GM23338 (cell line): ENCODE results near the gene CADPS2. TPM values are rescaled to one million over a fixed set of nuclear protein-coding genes. Genes with fewer than 3 reads are reported as not detected.

Experiments used
- ATAC-seq: fragments of 200-7000 bp; cut with Tn5 transposase; 3 replicates; pipeline ENCODE4 v1.9.1; 2020
- DNase-seq: peaks from one replicate; pipeline ENCODE4 v3.0.0-alpha.2; 2015; ENCODE audit warnings: low spot score
- H2AFZ ChIP-seq: fragments of 200-600 bp; sonication (generic); 2 replicates; pipeline ENCODE4 v1.8.0; 2016; ENCODE audit warnings: antibody characterized with exemption, mild to moderate bottlenecking, moderate library complexity
- H3F3A ChIP-seq: fragments of 200-600 bp; sonication (generic); replicated peaks from 2 replicates; pipeline ENCODE4 v1.8.0; 2017; ENCODE audit warnings: antibody characterized with exemption, mixed run types, low read depth
- H3K27ac ChIP-seq: fragments of 200-600 bp; sonication (generic); 2 replicates; pipeline ENCODE4 v1.6.1; 2016; ENCODE audit warnings: low read depth
- H3K27me3 ChIP-seq: fragments of 200-600 bp; sonication (generic); 2 replicates; pipeline ENCODE4 v1.8.0; 2016; ENCODE audit warnings: mild to moderate bottlenecking, mixed run types, moderate library complexity; ENCODE audit not compliant: insufficient read depth
- H3K36me3 ChIP-seq: fragments of 200-600 bp; sonication (generic); 2 replicates; pipeline ENCODE4 v1.8.0; 2016; ENCODE audit warnings: mild to moderate bottlenecking; ENCODE audit not compliant: insufficient read depth
- H3K4me1 ChIP-seq: fragments of 200-600 bp; sonication (generic); 2 replicates; pipeline ENCODE4 v1.8.0; 2016; ENCODE audit warnings: mild to moderate bottlenecking, moderate library complexity; ENCODE audit not compliant: insufficient read depth
- H3K4me2 ChIP-seq: fragments of 200-600 bp; sonication (generic); 2 replicates; pipeline ENCODE4 v1.7.1; 2017; ENCODE audit warnings: mixed run types
- H3K4me3 ChIP-seq: fragments of 200-600 bp; sonication (generic); 2 replicates; pipeline ENCODE4 v1.6.1; 2016; ENCODE audit warnings: mixed run types
- H3K79me2 ChIP-seq: fragments of 200-600 bp; sonication (generic); replicated peaks from 2 replicates; pipeline ENCODE4 v1.8.0; 2017; ENCODE audit warnings: mild to moderate bottlenecking; ENCODE audit not compliant: insufficient read depth
- H3K9me2 ChIP-seq: fragments of 200-600 bp; sonication (generic); 2 replicates; pipeline ENCODE4 v1.8.0; 2017; ENCODE audit not compliant: insufficient read depth
- H4K20me1 ChIP-seq: fragments of 200-600 bp; sonication (generic); replicated peaks from 2 replicates; pipeline ENCODE4 v1.8.0; 2017; ENCODE audit warnings: mild to moderate bottlenecking; ENCODE audit not compliant: insufficient read depth
- H3K27ac Mint-ChIP-seq: 2 replicates; pipeline ENCODE4 v1.8.0; 2020; ENCODE audit warnings: inconsistent platforms, mild to moderate bottlenecking, moderate library complexity, mixed read lengths
- H3K27me3 Mint-ChIP-seq: 3 replicates; pipeline ENCODE4 v1.8.0; 2022; ENCODE audit warnings: low read depth, mild to moderate bottlenecking, moderate library complexity, mixed read lengths, inconsistent platforms; ENCODE audit not compliant: insufficient read depth, poor library complexity
- H3K36me3 Mint-ChIP-seq: 3 replicates; pipeline ENCODE4 v1.8.0; 2021; ENCODE audit warnings: low read depth, mild to moderate bottlenecking, inconsistent platforms, moderate library complexity, mixed read lengths
- H3K4me1 Mint-ChIP-seq: 3 replicates; pipeline ENCODE4 v1.8.0; 2020; ENCODE audit warnings: mild to moderate bottlenecking, inconsistent platforms, mixed read lengths
- H3K4me3 Mint-ChIP-seq: 3 replicates; pipeline ENCODE4 v1.8.0; 2021; ENCODE audit warnings: moderate library complexity, mild to moderate bottlenecking, inconsistent platforms, mixed read lengths
- H3K9me3 Mint-ChIP-seq: 3 replicates; pipeline ENCODE4 v1.8.0; 2020; ENCODE audit warnings: moderate library complexity, mild to moderate bottlenecking, inconsistent platforms, mixed read lengths
- CREB1 ChIP-seq: fragments of 250-450 bp; sonication (Bioruptor Pico); IDR thresholded peaks from 2 replicates; pipeline ENCODE4 v1.5.0; 2020; ENCODE audit warnings: low read depth, mild to moderate bottlenecking, moderate library complexity
- CTCF ChIP-seq, 2 experiments: fragments of 200-600 bp in 1 of 2; sonication (generic) in 1 of 2; conservative IDR thresholded peaks; 2 replicates each; pipeline versions ENCODE4 v1.5.1 to v1.6.1; 2016 to 2017; ENCODE audit warnings: antibody characterized with exemption in 2 of 2, low read depth in 2 of 2, mild to moderate bottlenecking in 2 of 2, moderate library complexity in 1 of 2
- ETS1 ChIP-seq: IDR thresholded peaks from 2 replicates; pipeline ENCODE4 v1.6.1; 2016; ENCODE audit warnings: antibody characterized with exemption
- EZH2 ChIP-seq: fragments of 200-600 bp; sonication (generic); IDR thresholded peaks from one replicate; pipeline ENCODE4 v1.8.0; 2017; ENCODE audit warnings: antibody characterized with exemption, mild to moderate bottlenecking, low read depth; ENCODE audit not compliant: unreplicated experiment
- EZH2phosphoT487 ChIP-seq: fragments of 200-600 bp; sonication (generic); IDR thresholded peaks from one replicate; pipeline ENCODE4 v1.8.1; 2018; ENCODE audit warnings: antibody characterized with exemption; ENCODE audit not compliant: unreplicated experiment
- JUNB ChIP-seq: IDR thresholded peaks from one replicate; pipeline ENCODE4 v1.6.1; 2016; ENCODE audit warnings: antibody characterized with exemption; ENCODE audit not compliant: unreplicated experiment
- NANOG ChIP-seq: IDR thresholded peaks from 2 replicates; pipeline ENCODE4 v1.6.1; 2016; ENCODE audit warnings: antibody characterized with exemption, borderline replicate concordance
- POLR2AphosphoS5 ChIP-seq: IDR thresholded peaks from 2 replicates; pipeline ENCODE4 v1.6.1; 2016; ENCODE audit warnings: antibody characterized with exemption, low read depth
- REST ChIP-seq: IDR thresholded peaks from one replicate; pipeline ENCODE4 v1.6.1; 2018; ENCODE audit warnings: antibody characterized with exemption; ENCODE audit not compliant: unreplicated experiment
- STAT1 ChIP-seq: IDR thresholded peaks from one replicate; pipeline ENCODE4 v1.6.1; 2016; ENCODE audit warnings: antibody characterized with exemption; ENCODE audit not compliant: unreplicated experiment
- ZNF114 ChIP-seq: fragments of 250-450 bp; sonication (Bioruptor Pico); IDR thresholded peaks from 2 replicates; pipeline ENCODE4 v1.5.0; 2020; ENCODE audit warnings: mild to moderate bottlenecking, moderate library complexity
- ZNF331 ChIP-seq: fragments of 250-450 bp; sonication (Bioruptor Pico); IDR thresholded peaks from 2 replicates; pipeline ENCODE4 v1.5.0; 2020; ENCODE audit warnings: low read depth, mild to moderate bottlenecking, moderate library complexity
- ZNF462 ChIP-seq: fragments of 250-450 bp; sonication (Bioruptor Pico); IDR thresholded peaks from 2 replicates; pipeline ENCODE4 v1.5.0; 2020; ENCODE audit warnings: mild to moderate bottlenecking, moderate library complexity
- polyA plus RNA-seq: library from polyadenylated mRNA; unstranded; fragments of >200 nt; fragmentation: Nextera tagmentation; extraction: Ambion mirVana; gene quantifications from 2 replicates; pipeline ENCODE4 v1.2.1, GENCODE V29; 2016
- total RNA-seq: library from RNA; depleted of rRNA; stranded (reverse); fragments of >200 nt; shearing (Covaris generic); gene quantifications from 2 replicates; pipeline ENCODE4 v1.2.3, GENCODE V29; 2014

CADPS2 gene
- total and polyA plus RNA-seq, 2 experiments from 2014 or later: 16.3 to 36.9 TPM

GRCh38 chr7:122465296-122465695 lies 421.0 kb downstream of the CADPS2 start:
- H3K9me3 Mint-ChIP-seq: no peaks in the 10 kb centered on the region
- no peaks in the 10 kb centered on the region for H3F3A ChIP-seq
- no peak overlapping the region for H2AFZ ChIP-seq
- no peaks in the 10 kb centered on the region for H4K20me1 ChIP-seq
- no peak overlapping the region for H3K27ac Mint-ChIP-seq
- DNase-seq: no peak
- H3K27ac ChIP-seq: no peak overlapping the region
- H3K79me2 ChIP-seq: no peaks in the 10 kb centered on the region
- no peaks in the 10 kb centered on the region for H3K9me2 ChIP-seq
- ATAC-seq: no peak
- no peaks in the 10 kb centered on the region for H3K27me3 Mint-ChIP-seq
- no peak for TF ChIP-seq JUNB
- no peak for TF ChIP-seq CTCF (conservative IDR thresholded peaks at IDR 0.05; ENCODE audit: low read depth in 2 of 2)
- TF ChIP-seq ZNF462: no peak
- no peak for TF ChIP-seq NANOG
- TF ChIP-seq REST: no peak
- TF ChIP-seq EZH2: no peak
- no peak for TF ChIP-seq CREB1 (CRISPR knock-in tag)
- TF ChIP-seq ZNF114 (CRISPR knock-in tag): no peak
- no peak for TF ChIP-seq EZH2phosphoT487
- no peak for TF ChIP-seq POLR2AphosphoS5
- TF ChIP-seq ZNF331: no peak
- no peak for TF ChIP-seq ETS1
- TF ChIP-seq STAT1: no peak
- H3K4me1 ChIP-seq: peaks cover 15% of the 10 kb centered on the region
- no peaks in the 10 kb centered on the region for H3K36me3 ChIP-seq
- no peak overlapping the region for H3K4me3 Mint-ChIP-seq
- H3K4me1 Mint-ChIP-seq: peaks cover 35% of the 10 kb centered on the region
- H3K27me3 ChIP-seq: no peaks in the 10 kb centered on the region
- no peak overlapping the region for H3K4me3 ChIP-seq
- H3K36me3 Mint-ChIP-seq: no peaks in the 10 kb centered on the region
- H3K4me2 ChIP-seq: no peak overlapping the region
